PFSK-1 (cell line): Measurements from ENCODE around the gene DDX23.

Experiments used
- FOXP2 ChIP-seq: optimal IDR thresholded peaks from 2 replicates; pipeline ENCODE3; 2011; ENCODE audit warnings: borderline replicate concordance, control low read depth, inconsistent platforms; ENCODE audit not compliant: insufficient read depth; ENCODE audit errors: extremely low read length, extremely low read depth
- POLR2AphosphoS5 ChIP-seq: IDR thresholded peaks from 2 replicates; pipeline ENCODE4 v1.6.1; 2012; ENCODE audit warnings: low read depth, mild to moderate bottlenecking, control low read depth, low read length, moderate library complexity
- SIN3A ChIP-seq: IDR thresholded peaks from 2 replicates; pipeline ENCODE4 v1.6.1; 2012; ENCODE audit warnings: mild to moderate bottlenecking, low read length, moderate library complexity, borderline replicate concordance; ENCODE audit not compliant: insufficient read depth
- TAF1 ChIP-seq: IDR thresholded peaks from 2 replicates; pipeline ENCODE4 v1.6.1; 2012; ENCODE audit warnings: low read length, control low read depth, borderline replicate concordance; ENCODE audit not compliant: insufficient read depth
- TF ChIP-seq, protein P1 (sequence below), 2 experiments: IDR thresholded peaks; 2 replicates each; pipeline versions ENCODE4 v1.6.1 to v1.8.0; 2011 to 2012; ENCODE audit warnings: low read depth in 2 of 2, low read length in 2 of 2, control low read depth in 1 of 2, inconsistent platforms in 1 of 2, mild to moderate bottlenecking in 1 of 2, moderate library complexity in 1 of 2; ENCODE audit not compliant: insufficient read depth in 1 of 2

Gene DDX23

DNA sequence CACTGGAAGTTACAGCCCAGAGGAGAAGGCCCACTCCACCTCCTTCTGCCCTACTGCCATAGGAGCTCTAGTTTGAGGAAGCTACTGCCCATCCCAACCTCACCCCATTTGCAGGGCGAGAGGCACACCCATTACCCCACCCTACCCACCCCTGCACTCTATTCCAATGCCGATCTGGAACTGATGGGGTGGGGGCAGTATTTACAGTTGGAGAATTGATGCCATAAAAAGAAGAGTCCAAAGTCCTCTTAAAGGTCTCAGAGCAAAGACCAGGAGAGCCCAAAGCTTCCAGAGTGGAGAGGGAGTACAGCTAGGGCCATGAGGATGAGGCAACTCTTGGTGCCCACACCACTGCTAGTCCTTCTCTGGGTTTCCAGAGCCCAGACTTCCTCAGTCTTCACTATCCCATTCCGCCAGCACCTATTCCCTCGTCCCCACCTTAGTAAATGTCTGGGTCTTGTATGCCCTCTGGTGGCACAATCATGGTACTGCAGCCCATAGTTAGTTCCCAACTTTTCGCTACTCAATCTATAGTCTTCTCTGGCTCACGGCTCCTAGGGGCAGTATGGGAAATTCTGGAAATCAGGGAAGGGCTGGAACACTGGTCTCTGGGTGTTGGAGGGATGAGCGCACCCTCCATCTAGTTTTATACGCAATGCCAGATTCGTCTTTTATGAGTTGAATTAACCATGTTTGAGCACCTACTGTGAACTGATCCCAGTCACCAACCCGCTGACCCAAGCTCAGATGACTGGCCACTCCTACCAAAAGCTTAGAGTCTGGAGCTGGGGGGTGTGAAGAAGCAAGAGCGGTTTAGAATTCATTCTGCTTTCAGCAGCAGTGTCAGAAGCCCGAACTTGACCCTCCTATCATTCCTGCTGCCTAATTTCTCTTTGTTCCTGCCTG is 56.2 kb downstream of the DDX23 start:
- TF ChIP-seq SIN3A (no peak), POLR2AphosphoS5 (no peak), TAF1 (no peak), FOXP2 (no peak)
- TF ChIP-seq, protein P1, sequence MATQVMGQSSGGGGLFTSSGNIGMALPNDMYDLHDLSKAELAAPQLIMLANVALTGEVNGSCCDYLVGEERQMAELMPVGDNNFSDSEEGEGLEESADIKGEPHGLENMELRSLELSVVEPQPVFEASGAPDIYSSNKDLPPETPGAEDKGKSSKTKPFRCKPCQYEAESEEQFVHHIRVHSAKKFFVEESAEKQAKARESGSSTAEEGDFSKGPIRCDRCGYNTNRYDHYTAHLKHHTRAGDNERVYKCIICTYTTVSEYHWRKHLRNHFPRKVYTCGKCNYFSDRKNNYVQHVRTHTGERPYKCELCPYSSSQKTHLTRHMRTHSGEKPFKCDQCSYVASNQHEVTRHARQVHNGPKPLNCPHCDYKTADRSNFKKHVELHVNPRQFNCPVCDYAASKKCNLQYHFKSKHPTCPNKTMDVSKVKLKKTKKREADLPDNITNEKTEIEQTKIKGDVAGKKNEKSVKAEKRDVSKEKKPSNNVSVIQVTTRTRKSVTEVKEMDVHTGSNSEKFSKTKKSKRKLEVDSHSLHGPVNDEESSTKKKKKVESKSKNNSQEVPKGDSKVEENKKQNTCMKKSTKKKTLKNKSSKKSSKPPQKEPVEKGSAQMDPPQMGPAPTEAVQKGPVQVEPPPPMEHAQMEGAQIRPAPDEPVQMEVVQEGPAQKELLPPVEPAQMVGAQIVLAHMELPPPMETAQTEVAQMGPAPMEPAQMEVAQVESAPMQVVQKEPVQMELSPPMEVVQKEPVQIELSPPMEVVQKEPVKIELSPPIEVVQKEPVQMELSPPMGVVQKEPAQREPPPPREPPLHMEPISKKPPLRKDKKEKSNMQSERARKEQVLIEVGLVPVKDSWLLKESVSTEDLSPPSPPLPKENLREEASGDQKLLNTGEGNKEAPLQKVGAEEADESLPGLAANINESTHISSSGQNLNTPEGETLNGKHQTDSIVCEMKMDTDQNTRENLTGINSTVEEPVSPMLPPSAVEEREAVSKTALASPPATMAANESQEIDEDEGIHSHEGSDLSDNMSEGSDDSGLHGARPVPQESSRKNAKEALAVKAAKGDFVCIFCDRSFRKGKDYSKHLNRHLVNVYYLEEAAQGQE (IDR thresholded peaks at IDR 0.05; ENCODE audit: insufficient read depth in 1 of 2, low read depth in 2 of 2, low read length in 2 of 2): no peak

DNA sequence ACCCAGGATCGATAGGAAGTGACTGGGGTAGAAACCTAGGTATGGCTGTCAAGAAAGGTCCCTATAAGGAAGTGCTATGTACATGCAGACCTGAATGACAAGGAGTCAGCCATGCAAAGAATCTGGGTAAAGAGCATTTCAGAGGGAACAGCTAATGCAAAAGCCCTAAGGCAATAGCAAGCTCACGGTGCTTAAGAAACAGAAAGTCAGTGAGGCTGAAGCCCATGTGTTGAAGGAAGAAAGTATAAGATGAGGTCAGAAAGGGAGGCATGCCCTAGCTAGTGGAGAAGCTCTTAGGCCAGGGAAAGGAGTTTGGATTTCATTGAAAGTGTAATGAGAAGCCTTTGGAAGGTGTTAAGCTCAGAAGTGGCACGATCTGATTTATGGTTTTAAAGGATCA is 57.1 kb downstream of the DDX23 start:
- TF ChIP-seq, protein P1 (IDR thresholded peaks at IDR 0.05; ENCODE audit: insufficient read depth in 1 of 2, low read depth in 2 of 2, low read length in 2 of 2): no peak
- no peak for TF ChIP-seq TAF1
- TF ChIP-seq POLR2AphosphoS5: no peak
- TF ChIP-seq SIN3A: no peak
- no peak for TF ChIP-seq FOXP2

DNA sequence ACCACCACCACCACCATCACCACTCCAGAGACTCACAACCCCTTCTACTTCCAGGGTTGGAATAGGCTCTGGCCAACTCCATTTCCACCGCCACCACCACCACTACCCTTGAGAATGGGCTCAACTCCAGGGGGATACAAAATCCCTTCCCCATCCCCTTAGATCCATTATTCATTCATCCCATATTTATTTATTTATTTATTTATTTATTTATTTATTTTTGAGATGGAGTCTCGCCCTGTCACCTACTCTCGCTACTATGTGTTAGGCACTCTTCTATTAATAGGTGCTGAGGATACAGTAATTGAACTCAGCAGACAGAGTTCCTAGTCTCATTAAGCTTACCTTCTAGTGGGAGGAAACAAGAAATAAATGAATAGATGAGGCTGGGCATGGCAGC is 58.3 kb downstream of the DDX23 start:
- TF ChIP-seq TAF1: no peak
- TF ChIP-seq, protein P1 (IDR thresholded peaks at IDR 0.05; ENCODE audit: insufficient read depth in 1 of 2, low read depth in 2 of 2, low read length in 2 of 2): no peak

DNA sequence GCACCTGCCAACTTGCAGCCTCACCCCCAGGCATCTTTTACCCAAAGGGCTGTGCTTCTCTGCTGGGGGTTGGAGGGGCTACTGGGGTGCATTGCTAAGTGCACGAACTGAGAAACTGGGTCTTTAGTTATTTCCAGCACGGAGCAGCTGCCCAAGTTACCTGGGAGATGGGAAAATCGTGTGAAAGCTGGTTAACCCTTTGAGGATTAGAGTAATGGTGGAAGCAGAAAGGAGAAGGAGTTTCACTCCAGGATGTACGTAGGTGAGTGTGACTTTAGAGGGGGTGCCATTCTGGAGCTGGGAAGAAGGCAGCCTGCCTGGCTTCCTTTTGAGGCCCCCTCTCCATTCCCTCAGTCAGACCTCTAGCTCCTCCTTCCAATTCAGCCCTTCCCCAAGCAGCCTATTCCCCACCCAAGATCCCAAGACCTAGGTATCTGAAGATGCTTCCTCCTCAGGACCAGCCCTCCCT is 62.1 kb downstream of the DDX23 start:
- TF ChIP-seq, protein P1 (IDR thresholded peaks at IDR 0.05; ENCODE audit: insufficient read depth in 1 of 2, low read depth in 2 of 2, low read length in 2 of 2): no peak
- TF ChIP-seq TAF1 (no peak), POLR2AphosphoS5 (no peak), FOXP2 (no peak), SIN3A (no peak)
